Tibial nerve (tissue), 4 donors: ENCODE measurements around the gene CARD14. TPM values are rescaled to one million over a fixed set of nuclear protein-coding genes. Genes with fewer than 3 reads are reported as not detected.

Source experiments
- DNase-seq, 2 donors: peaks; one replicate each; pipeline ENCODE4 v3.0.0-alpha.2; 2019; ENCODE audit warnings: low spot score in 2 of 2
- H3K27ac ChIP-seq, 4 donors: fragments of 200-600 bp; sonication (generic) in 3 of 4; one replicate each; pipeline ENCODE4 v1.5.1; 2017 to 2019; ENCODE audit warnings: mild to moderate bottlenecking in 1 of 4
- H3K27me3 ChIP-seq, 2 donors: fragments of 200-600 bp; sonication (generic) in 1 of 2; one replicate each; pipeline versions ENCODE4 v1.5.1 to v1.6.0; 2017 to 2019
- H3K36me3 ChIP-seq, 3 donors: fragments of 200-600 bp; sonication (generic); one replicate each; pipeline ENCODE4 v1.5.1; 2018 to 2019
- H3K4me1 ChIP-seq, 4 donors: fragments of 200-600 bp; sonication (generic) in 3 of 4; one replicate each; pipeline ENCODE4 v1.5.1; 2017 to 2019
- H3K4me3 ChIP-seq, 4 donors: fragments of 200-600 bp; sonication (generic) in 3 of 4; one replicate each; pipeline ENCODE4 v1.5.1; 2017 to 2019; ENCODE audit warnings: mild to moderate bottlenecking in 1 of 4, moderate library complexity in 1 of 4
- H3K9me3 ChIP-seq, 4 donors: fragments of 200-600 bp; sonication (generic) in 3 of 4; one replicate each; pipeline ENCODE4 v1.5.1; 2017 to 2019
- EP300 ChIP-seq, 2 donors: sonication (generic); formaldehyde crosslinking; IDR thresholded peaks; one replicate each; pipeline ENCODE4 v1.6.1; 2017; ENCODE audit warnings: antibody characterized with exemption in 2 of 2, mild to moderate bottlenecking in 1 of 2
- POLR2A ChIP-seq, 2 donors: fragments of 450-650 bp; IDR thresholded peaks; one replicate each; pipeline ENCODE4 v1.6.1; 2017; ENCODE audit warnings: antibody characterized with exemption in 2 of 2, mild to moderate bottlenecking in 2 of 2, moderate library complexity in 2 of 2
- WGBS, 2 donors: methylation state at CpG; one replicate each; pipeline ENCODE4 v1.1.5; 2018; 5-methylcytosine and 5-hydroxymethylcytosine counted together
- total RNA-seq, 4 donors: library from RNA; depleted of rRNA; stranded (reverse); fragments of >200 nt; gene quantifications; one replicate each; pipeline ENCODE4 v1.1.0, GENCODE V29; 2016
- TF ChIP-seq, protein P1 (sequence below), 5 experiments: fragments of 200-600 bp in 3 of 5; fragments of 450-650 bp in 2 of 5; sonication (generic) in 3 of 5; IDR thresholded peaks; one replicate each; pipeline ENCODE4 v1.5.1; 2016 to 2019; ENCODE audit warnings: antibody characterized with exemption in 5 of 5, mild to moderate bottlenecking in 3 of 5, moderate library complexity in 2 of 5

Gene CARD14
- total RNA-seq, 4 donors from 2014 or later = 0.22 to 4.4 (median 1.3) TPM

DNA sequence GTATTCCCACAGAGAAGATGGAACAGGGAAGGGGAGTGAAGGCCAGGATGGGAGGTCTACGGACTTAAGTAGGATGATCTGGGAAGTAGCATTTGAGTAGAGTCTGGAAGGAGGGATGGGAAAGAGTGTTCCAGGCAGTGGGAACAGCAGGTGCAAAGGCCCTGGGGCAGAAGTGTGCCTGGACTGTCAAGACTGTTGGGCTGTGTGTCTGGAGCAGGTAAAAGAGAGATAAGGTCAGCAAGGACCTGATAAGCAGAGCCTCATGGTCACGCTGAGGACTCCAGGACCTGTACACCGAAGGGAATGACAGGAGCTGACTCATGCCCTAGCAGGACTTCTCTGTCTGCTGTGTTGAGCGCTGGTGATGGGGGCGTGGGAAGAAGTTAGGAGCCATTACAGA is 723 bp upstream of the CARD14 start:
- DNase-seq = no peak
- H3K36me3 ChIP-seq = no peaks in the 10 kb centered on the region
- H3K4me1 ChIP-seq = peaks cover 0 to 5% (median 0%) of the 10 kb centered on the region in 4 donors
- no peak overlapping the region for H3K27ac ChIP-seq
- no peak overlapping the region for H3K4me3 ChIP-seq
- TF ChIP-seq EP300 (IDR thresholded peaks at IDR 0.05) (no peak), POLR2A (IDR thresholded peaks at IDR 0.05) (no peak)
- TF ChIP-seq, protein P1, sequence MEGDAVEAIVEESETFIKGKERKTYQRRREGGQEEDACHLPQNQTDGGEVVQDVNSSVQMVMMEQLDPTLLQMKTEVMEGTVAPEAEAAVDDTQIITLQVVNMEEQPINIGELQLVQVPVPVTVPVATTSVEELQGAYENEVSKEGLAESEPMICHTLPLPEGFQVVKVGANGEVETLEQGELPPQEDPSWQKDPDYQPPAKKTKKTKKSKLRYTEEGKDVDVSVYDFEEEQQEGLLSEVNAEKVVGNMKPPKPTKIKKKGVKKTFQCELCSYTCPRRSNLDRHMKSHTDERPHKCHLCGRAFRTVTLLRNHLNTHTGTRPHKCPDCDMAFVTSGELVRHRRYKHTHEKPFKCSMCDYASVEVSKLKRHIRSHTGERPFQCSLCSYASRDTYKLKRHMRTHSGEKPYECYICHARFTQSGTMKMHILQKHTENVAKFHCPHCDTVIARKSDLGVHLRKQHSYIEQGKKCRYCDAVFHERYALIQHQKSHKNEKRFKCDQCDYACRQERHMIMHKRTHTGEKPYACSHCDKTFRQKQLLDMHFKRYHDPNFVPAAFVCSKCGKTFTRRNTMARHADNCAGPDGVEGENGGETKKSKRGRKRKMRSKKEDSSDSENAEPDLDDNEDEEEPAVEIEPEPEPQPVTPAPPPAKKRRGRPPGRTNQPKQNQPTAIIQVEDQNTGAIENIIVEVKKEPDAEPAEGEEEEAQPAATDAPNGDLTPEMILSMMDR (IDR thresholded peaks at IDR 0.05) = no peak
- WGBS, 2 donors = 94% methylated on average over 5 of the region's 5 CpGs
- H3K9me3 ChIP-seq = no peaks in the 10 kb centered on the region
- H3K27me3 ChIP-seq = no peaks in the 10 kb centered on the region

DNA sequence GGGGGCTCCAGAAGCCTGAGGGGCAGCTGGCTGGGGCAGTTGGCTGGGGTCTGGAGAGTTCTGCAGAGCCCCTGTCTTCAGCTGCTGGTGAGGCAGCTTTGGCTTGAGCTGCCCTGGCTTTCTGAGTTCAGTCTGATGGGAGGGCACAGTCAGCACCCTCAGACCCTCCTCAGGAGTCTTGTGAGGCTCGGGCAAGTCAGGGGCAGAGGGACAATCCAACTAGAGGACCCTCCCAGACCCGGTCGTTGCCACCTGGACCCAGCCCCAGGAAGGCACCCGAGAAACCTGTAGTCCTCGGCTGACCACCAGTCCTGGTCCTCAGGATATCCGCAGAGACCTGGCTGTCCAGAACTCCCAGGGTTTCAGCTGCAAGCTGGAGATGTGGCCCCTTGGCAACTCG is 1.9 kb downstream of the CARD14 start:
- H3K27ac ChIP-seq = no peak overlapping the region
- TF ChIP-seq POLR2A (IDR thresholded peaks at IDR 0.05) (no peak), EP300 (IDR thresholded peaks at IDR 0.05) (no peak)
- TF ChIP-seq, protein P1 (IDR thresholded peaks at IDR 0.05) = no peak
- H3K4me1 ChIP-seq = peaks cover 0 to 11% (median 0%) of the 10 kb centered on the region in 4 donors
- H3K27me3 ChIP-seq = no peaks in the 10 kb centered on the region
- H3K36me3 ChIP-seq = no peaks in the 10 kb centered on the region
- DNase-seq = no peak
- no peaks in the 10 kb centered on the region for H3K9me3 ChIP-seq
- WGBS, 2 donors = 86 to 89% methylated on average over 1 to 6 of the region's 7 CpGs
- H3K4me3 ChIP-seq = no peak overlapping the region

DNA sequence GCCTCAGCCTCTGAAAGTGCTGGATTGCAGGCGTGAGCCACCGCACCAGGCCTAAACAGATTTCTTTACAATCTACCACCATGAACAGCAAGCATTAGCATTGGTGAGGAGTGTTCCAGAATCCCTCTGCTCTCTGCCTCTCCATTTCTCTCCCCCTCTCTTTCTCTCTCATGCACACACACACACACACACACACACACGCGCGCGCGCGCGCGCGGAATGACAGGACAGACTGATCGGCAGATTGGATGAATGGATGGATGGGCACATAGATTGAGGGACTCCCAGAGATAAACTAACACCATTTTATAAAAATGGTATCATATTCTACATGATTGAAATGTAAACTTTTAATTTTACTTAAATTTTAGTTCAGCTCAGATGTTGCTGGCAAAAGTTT is 3.3 kb downstream of the CARD14 start:
- H3K4me3 ChIP-seq = no peak overlapping the region
- DNase-seq = no peak
- TF ChIP-seq, protein P1 (IDR thresholded peaks at IDR 0.05) = no peak
- no peak for TF ChIP-seq POLR2A (IDR thresholded peaks at IDR 0.05)
- no peak for TF ChIP-seq EP300 (IDR thresholded peaks at IDR 0.05)
- peaks cover 0 to 11% (median 0%) of the 10 kb centered on the region in 4 donors for H3K4me1 ChIP-seq
- H3K36me3 ChIP-seq = no peaks in the 10 kb centered on the region
- H3K27me3 ChIP-seq = no peaks in the 10 kb centered on the region
- no peaks in the 10 kb centered on the region for H3K9me3 ChIP-seq
- H3K27ac ChIP-seq = no peak overlapping the region
- 81% methylated on average over 12 of the region's 12 CpGs for WGBS, 2 donors

DNA sequence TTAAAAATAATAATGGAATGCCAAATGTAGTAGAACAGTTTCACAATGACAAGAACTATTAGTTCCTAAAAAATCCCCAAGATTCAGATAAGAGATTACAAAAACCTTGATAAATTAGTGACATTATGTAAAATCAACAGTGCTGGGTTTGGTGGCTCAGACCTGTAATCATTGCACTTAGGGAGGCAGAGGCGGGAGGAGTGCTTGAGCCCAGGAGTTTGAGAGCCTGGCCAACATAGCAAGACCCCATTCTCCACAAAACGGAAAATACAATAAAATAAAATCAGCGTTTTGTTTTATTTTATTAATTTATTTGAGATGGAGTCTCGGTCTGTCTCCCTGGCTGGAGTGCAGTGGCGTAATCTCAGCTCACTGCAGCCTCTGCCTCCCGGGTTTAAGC is 4.1 kb downstream of the CARD14 start:
- Histone ChIP-seq H3K9me3 (no peaks in the 10 kb centered on the region), H3K27ac (no peak overlapping the region), H3K36me3 (no peaks in the 10 kb centered on the region), H3K4me1 (peaks cover 0 to 11% (median 0%) of the 10 kb centered on the region in 4 donors), H3K4me3 (no peak overlapping the region), H3K27me3 (no peaks in the 10 kb centered on the region)
- DNase-seq = no peak
- TF ChIP-seq EP300 (IDR thresholded peaks at IDR 0.05) (no peak), POLR2A (IDR thresholded peaks at IDR 0.05) (no peak)
- TF ChIP-seq, protein P1 (IDR thresholded peaks at IDR 0.05) = no peak
- 93 to 96% methylated on average over 6 of the region's 6 CpGs for WGBS, 2 donors

DNA sequence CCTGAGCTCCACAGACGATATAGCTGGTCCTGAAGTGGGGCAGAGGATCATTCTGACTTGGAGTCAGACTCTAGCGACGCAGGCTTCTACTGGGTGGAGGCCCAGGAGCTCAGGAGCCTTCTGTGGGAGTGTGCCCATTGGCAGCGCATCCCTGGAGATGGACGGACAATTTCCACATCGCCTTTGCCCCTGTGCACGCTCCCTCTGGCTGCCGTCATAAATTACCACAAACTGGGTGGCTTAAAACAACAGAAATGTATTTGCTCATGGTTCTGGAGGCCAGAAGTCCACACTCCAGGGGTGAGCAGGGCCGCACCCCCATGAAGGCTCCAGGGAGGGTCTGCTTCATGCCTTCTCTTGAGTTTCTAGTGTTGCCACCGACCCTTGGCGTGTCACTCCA is 6.9 kb downstream of the CARD14 start:
- no peaks in the 10 kb centered on the region for H3K27me3 ChIP-seq
- H3K36me3 ChIP-seq = no peaks in the 10 kb centered on the region
- no peak for DNase-seq
- WGBS, 2 donors = 87 to 92% methylated on average over 11 of the region's 11 CpGs
- TF ChIP-seq EP300 (IDR thresholded peaks at IDR 0.05) (no peak), POLR2A (IDR thresholded peaks at IDR 0.05) (no peak)
- TF ChIP-seq, protein P1 (IDR thresholded peaks at IDR 0.05) = no peak
- peaks cover 0 to 6% (median 0%) of the 10 kb centered on the region in 4 donors for H3K4me1 ChIP-seq
- H3K4me3 ChIP-seq = no peak overlapping the region
- H3K27ac ChIP-seq = no peak overlapping the region
- H3K9me3 ChIP-seq = no peaks in the 10 kb centered on the region
